ENCODE measurements around the gene MRPL34.

Gene MRPL34

GRCh38 chr19:17275441-17276175 lies 30.1 kb upstream of the MRPL34 start:
- TF ChIP-seq CTCF (conservative IDR thresholded peaks at IDR 0.05; ENCODE audit: low read length), result no peak
- DNase-seq (ENCODE audit: low read depth), result no peak
- no peak overlapping the region for H3K4me3 ChIP-seq (ENCODE audit: low read length)

- no peak overlapping the region for H3K4me3 ChIP-seq (ENCODE audit: low read length)
- no peak for TF ChIP-seq CTCF (conservative IDR thresholded peaks at IDR 0.05; ENCODE audit: low read length)
- DNase-seq (ENCODE audit: low read depth), result no peak
These were observed 26.2 kb upstream of the MRPL34 start for GRCh38 chr19:17279436-17279835.

- TF ChIP-seq CTCF (conservative IDR thresholded peaks at IDR 0.05; ENCODE audit: low read length), result no peak
- peak within 1 kb of the TSS; percentile 45 for H3K4me3 ChIP-seq (ENCODE audit: low read length)
- no peak for DNase-seq (ENCODE audit: low read depth)
These were observed 24.0 kb upstream of the MRPL34 start, which contains the start of gene ANKLE1 for GRCh38 chr19:17281391-17282304. TSS of gene ANKLE1 (plus strand) at chr19:17281901. CDS start at chr19:17281921, 20 bp downstream.

GRCh38 chr19:17282488-17283125 lies 23.1 kb upstream of the MRPL34 start:
- peak overlapping the region; percentile 45 for H3K4me3 ChIP-seq (ENCODE audit: low read length)
- peak; percentile 60 for DNase-seq (ENCODE audit: low read depth)
- TF ChIP-seq CTCF (conservative IDR thresholded peaks at IDR 0.05; ENCODE audit: low read length), result peak; percentile 70

- H3K4me3 ChIP-seq (ENCODE audit: low read length), result no peak overlapping the region
- no peak for DNase-seq (ENCODE audit: low read depth)
- no peak for TF ChIP-seq CTCF (conservative IDR thresholded peaks at IDR 0.05; ENCODE audit: low read length)
These were observed 22.1 kb upstream of the MRPL34 start for GRCh38 chr19:17283504-17283996.

GRCh38 chr19:17285415-17286135 lies 20.1 kb upstream of the MRPL34 start:
- DNase-seq (ENCODE audit: low read depth), result no peak
- no peak overlapping the region for H3K4me3 ChIP-seq (ENCODE audit: low read length)
- no peak for TF ChIP-seq CTCF (conservative IDR thresholded peaks at IDR 0.05; ENCODE audit: low read length)
